Neural progenitor cell (in vitro differentiated cells): ENCODE data around the gene INPP4B.

ENCODE experiments used
- CTCF ChIP-seq: fragments of 200-600 bp; sonication (generic); IDR thresholded peaks from 2 replicates; pipeline ENCODE4 v1.5.1; 2017; ENCODE audit warnings: antibody characterized with exemption, mild to moderate bottlenecking
- EZH2 ChIP-seq: fragments of 200-600 bp; sonication (generic); IDR thresholded peaks from 2 replicates; pipeline ENCODE4 v1.6.1; 2017; ENCODE audit warnings: antibody characterized with exemption, mild to moderate bottlenecking, moderate library complexity

- TF ChIP-seq CTCF = no peak
- no peak for TF ChIP-seq EZH2
Observed at GRCh38 chr4:142838778-142839177, 7.3 kb downstream of the INPP4B start.
